HG03442 (cell line): Measurements from ENCODE around the gene LYPD1.
"Not testable (repeated sequence)": the region's sequence is repeated elsewhere in the genome, so short reads cannot be mapped to it uniquely, and the experiment has no call there.

ENCODE experiments used
- ATAC-seq: cut with Tn5 transposase; IDR thresholded peaks from one replicate; pipeline ENCODE4 v1.9.1; 2021; ENCODE audit warnings: mild to moderate bottlenecking, moderate library complexity; ENCODE audit not compliant: unreplicated experiment

Gene LYPD1

GRCh38 chr2:132669908-132670495 lies at the start of gene LYPD1:
Gene LYPD1, minus strand, starts transcription at chr2:132670205. Its CDS starts 273 bp downstream, at chr2:132669932.
- ATAC-seq, result no peak

- ATAC-seq, result no peak
These were observed 49.5 kb upstream of the LYPD1 start for GRCh38 chr2:132719480-132719879.

GRCh38 chr2:132716954-132717353 lies 46.9 kb upstream of the LYPD1 start:
- no peak for ATAC-seq

GRCh38 chr2:132715386-132716351 lies 45.7 kb upstream of the LYPD1 start:
- peak; percentile 71 for ATAC-seq

GRCh38 chr2:132703396-132703795 lies 33.4 kb upstream of the LYPD1 start:
- no peak for ATAC-seq

GRCh38 chr2:132701810-132702209 lies 31.8 kb upstream of the LYPD1 start:
- ATAC-seq, result no peak

GRCh38 chr2:132699802-132700201 lies 29.8 kb upstream of the LYPD1 start:
- not testable (repeated sequence) for ATAC-seq

- not testable (repeated sequence) for ATAC-seq
These were observed 28.3 kb upstream of the LYPD1 start for GRCh38 chr2:132698347-132698746.

- no peak for ATAC-seq
These were observed 27.7 kb upstream of the LYPD1 start for GRCh38 chr2:132697556-132698205.

GRCh38 chr2:132692816-132693215 lies 22.8 kb upstream of the LYPD1 start:
- ATAC-seq, result no peak

- ATAC-seq, result no peak
These were observed 21.6 kb upstream of the LYPD1 start for GRCh38 chr2:132691556-132691955.

- ATAC-seq, result no peak
These were observed 20.8 kb upstream of the LYPD1 start for GRCh38 chr2:132690664-132691303.

GRCh38 chr2:132681766-132682165 lies 11.8 kb upstream of the LYPD1 start:
- no peak for ATAC-seq

GRCh38 chr2:132680544-132680943 lies 10.5 kb upstream of the LYPD1 start:
- no peak for ATAC-seq

- ATAC-seq, result no peak
These were observed 8.5 kb upstream of the LYPD1 start for GRCh38 chr2:132678483-132678882.

GRCh38 chr2:132677661-132678060 lies 7.7 kb upstream of the LYPD1 start:
- no peak for ATAC-seq

- ATAC-seq, result no peak
These were observed 7.0 kb upstream of the LYPD1 start for GRCh38 chr2:132676999-132677398.

- ATAC-seq, result no peak
These were observed 1.3 kb upstream of the LYPD1 start for GRCh38 chr2:132671151-132671835.

- no peak for ATAC-seq
These were observed 618 bp upstream of the LYPD1 start for GRCh38 chr2:132670496-132671150.
